Activated T-helper 9 cell treated with anti-CD3 and anti-CD28 coated beads, Interleukin-2, amount 50 U/mL, for 16 hours (primary cell): ENCODE measurements around the gene ELMO3.

ENCODE experiments used
- DNase-seq: peaks from one replicate; pipeline ENCODE4 v3.0.0-alpha.2; 2020; ENCODE audit warnings: low read depth

ELMO3 gene

DNA sequence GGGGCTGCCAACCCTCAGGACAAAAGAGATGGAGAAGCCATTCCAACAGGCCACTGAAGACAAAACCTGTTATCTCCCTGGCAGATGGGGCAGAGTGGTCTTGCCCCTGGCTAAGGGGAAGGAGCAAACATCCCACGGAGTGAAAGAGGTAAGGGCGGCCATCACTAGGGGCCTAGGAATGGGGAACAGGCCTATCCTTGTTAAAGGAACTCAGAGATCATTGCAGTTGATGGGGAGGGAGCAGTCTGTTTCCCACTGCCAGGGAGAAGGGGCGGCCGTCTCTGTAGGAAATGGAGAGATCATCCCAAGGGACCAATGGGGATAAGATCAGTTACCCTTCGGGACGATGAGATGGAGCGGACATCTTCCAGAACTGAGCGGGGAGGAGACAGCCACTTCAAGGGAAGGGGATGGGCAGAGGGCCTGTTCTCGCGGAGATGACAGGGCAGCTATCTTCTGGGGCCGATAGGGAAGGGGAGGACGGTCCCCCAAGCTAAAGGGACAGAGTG lies 27.4 kb downstream of the ELMO3 start:
- DNase-seq = no peak

DNA sequence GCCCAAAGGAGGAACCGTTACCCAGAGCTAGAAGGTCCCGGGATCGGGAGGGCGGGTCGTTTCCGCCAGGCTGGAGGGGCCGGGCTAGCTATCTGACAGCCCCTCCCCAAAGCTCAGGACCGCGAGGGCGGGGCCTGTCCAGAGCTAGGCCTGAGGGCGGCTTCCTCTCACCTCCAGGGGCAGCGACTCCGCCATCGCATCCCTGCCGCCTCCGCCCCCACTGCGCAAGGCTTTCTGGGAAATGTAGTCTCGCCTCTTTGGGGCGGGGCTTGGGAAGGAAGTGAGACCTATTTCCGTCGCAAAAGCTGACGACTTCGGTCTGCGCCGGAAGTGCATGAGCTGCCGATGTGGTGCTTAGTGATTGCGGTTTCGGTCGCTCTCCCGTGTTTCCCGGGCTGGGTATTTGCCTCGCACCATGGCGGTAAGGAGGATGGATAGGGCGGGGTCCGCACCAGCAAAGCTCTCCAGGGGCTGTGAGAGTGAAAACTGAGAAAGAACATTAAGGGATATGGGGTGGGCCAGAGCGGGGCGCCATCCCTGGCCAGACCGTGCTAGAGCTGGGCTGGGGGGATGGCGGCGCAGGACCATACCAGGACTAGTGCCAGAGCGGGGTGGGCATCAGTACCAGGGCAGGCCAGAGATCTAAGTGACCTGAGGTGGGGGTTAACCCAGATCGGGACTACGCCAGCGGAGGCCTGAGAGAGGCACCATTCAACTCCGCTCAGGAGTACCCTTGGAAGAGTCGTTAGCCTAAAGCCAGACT lies 28.1 kb downstream of the ELMO3 start, which contains the start of gene TMEM208:
TMEM208 (plus strand) TSS at position 327 of the 763 bp plus-strand sequence; CDS start at position 416, 89 bp downstream.
- peak; percentile 97 for DNase-seq

DNA sequence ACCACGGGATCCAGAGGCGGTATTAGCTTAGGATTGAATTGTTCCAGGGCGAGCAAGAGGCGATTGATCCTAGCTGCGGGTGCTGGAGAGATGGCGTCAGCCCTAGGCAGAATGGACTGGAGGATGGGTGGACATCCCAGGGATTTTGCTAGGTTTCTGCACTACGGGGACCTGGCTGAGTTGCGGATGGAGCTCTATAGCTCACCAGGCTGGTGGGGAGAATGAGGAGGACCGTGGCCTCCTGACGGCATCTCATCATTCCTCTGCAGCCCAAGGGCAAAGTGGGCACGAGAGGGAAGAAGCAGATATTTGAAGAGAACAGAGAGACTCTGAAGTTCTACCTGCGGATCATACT lies 28.6 kb downstream of the ELMO3 start:
- no peak for DNase-seq

DNA sequence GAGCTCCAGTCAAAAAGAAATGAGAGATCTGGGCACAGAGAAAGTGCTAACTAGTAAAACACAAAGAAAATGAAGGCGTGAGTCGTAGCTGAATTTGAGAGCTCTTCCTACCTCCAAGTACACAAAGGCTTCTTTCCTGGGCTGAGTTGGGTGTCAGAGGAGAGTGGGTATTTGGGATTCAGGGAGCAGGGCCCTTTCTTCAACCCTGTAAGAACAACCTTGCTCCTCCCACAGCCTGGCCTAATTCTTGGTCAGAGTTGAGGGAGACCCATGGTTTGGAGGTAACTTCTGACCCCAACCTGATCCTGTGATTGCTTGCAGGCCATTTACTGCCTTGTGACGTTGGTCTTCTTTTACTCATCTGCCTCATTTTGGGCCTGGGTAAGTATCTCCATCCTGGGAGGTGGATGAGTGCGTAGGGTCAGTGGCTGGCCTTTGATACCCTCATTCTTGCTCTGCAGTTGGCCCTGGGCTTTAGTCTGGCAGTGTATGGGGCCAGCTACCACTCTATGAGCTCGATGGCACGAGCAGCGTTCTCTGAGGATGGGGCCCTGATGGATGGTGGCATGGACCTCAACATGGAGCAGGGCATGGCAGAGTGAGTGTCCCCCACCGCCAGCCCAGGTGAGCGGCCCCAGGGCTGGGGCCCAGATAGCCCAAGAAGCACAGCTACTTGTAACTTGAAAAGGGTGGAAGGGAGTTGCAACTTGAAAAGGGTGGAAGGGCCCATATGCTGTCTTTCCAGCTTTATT lies 29.3 kb downstream of the ELMO3 start:
- no peak for DNase-seq

DNA sequence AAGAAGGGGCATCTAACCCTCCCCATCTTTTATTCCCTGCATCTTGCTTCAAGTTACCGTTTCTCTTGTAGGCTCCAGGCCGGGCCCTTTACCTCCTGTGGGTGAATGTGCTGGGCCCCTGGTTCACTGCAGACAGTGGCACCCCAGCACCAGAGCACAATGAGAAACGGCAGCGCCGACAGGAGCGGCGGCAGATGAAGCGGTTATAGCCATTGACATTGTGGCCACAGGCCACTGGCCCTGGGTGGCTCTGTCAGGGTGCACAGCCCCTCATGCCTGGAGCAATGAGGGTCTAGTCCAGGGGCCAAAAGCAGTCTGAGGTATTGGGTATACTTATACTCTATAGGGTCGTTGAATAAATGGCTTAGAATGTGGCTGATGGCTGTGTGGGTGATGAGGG lies 30.0 kb downstream of the ELMO3 start:
- DNase-seq = no peak

DNA sequence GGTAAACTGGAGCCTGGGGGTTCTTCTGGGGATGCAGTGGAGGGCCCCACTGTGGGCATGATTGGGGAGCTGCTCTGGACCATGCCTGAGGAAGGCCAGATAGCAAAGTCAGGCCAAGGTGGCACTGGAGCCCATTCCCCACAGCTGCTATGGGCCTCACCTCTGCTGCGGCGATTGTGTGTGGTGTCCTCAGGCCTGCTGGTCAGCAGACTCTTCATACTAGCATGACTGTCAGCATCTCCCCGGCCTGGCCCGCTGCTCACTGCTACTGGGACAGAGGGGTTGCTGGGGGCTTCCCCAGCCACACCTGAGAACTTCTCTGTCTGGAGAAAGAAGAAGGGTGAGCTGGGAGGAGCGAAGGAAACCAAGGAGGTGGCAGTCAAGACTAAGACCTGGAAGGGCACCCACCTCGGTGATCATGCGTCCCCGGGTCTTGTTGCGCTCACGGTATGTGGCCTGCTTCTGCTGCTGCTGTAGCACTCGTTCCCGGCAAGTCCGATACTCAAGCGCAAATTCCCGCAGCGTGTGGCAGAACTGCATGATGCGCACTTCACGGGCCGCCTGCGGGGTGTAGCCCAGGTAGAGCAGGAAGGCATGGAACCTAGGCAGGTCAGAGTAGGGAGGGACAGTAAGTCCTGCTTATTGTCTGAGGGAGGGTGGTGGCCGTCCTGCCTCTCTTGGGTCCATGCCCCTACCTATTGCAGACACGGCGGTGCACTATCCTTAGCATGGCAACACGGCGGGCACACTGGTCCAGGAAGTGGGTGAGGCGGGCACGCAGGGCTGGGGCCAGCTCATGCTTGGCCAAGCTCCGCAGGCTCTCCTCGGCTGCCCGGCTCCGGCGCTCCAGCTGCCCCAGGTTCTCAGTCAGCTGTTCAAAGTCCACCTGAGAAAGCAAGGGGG lies 31.2 kb downstream of the ELMO3 start:
- no peak for DNase-seq

DNA sequence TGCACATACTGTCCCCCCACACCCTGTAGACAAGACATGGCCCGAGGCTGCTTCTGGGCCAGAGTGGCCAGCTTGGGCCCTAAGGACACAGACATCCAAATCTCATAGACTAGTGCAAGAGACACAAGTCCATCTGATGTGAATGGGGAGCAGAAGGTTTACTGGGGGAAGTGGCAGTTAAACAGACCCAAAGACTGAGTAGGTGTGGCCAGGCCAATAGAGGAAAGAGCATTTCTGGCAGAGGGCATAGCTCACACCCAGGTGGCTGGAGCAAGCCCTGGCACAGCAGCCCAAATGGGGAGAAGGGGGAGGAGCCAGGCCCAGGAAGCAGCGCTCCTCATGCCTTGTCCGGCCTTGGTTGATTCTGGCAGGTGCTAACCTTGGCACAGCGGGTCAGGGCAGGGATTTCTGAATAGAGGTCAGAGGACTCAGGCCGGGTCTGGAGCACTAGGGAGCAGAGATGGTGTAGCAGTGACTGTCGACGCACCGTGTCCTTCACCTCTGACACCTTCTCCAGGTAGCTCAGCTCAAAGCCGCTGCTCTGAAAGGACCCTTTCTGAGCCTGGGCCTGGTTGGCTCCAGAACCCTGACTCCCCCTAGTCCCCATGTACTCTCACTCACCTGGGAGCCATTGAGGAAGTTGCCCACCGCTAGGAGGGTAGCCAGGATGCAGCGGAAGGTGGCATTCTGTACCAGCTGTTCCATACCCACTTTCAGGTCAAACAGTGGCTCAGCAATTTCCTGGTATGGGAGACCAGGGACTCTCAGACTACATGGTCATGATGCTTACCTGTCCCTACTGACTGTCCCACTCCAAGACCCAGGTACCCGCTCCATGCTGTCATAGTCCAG lies 32.1 kb downstream of the ELMO3 start:
- DNase-seq = no peak

DNA sequence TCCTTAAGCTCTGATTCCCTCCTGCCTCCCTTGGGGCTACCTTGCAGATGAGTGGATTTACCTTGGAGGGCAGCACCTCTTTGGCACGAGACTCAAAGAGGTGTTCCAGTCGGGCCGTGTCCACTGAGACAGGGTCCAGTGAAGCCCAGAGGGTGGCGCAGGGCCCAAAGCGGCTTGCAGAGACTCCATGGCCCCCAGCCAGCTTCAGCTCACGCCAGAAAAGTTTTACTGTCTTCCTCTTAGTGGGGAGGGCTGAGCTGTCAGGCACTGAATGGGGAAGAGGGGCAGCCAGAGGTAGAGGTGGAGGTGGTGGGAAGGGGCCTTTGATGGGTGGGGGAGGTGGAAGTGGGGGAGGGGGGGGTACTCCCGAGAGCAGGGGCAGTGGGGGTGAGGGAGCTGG lies 34.7 kb downstream of the ELMO3 start:
- DNase-seq = no peak

DNA sequence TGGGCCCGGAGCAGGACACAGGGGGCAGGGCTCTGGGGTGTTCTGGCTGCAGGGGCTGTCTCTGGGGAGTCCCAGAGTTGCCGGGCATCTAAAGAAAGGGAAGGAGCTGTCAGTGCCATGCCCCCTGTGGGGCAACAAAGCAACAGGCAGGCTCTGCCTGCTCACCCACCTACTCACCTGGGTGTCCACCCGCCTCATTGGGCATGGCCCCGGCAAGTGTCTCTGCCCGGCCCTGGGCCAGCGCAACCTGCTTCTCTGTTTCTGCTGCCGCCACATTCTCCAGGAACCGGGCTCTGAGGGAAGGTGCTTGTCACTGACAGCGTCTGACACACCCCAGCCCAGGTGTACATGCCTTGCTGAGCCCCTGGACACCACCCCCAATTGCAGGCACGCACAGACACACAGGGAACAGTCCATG lies 35.3 kb downstream of the ELMO3 start:
- DNase-seq = no peak

DNA sequence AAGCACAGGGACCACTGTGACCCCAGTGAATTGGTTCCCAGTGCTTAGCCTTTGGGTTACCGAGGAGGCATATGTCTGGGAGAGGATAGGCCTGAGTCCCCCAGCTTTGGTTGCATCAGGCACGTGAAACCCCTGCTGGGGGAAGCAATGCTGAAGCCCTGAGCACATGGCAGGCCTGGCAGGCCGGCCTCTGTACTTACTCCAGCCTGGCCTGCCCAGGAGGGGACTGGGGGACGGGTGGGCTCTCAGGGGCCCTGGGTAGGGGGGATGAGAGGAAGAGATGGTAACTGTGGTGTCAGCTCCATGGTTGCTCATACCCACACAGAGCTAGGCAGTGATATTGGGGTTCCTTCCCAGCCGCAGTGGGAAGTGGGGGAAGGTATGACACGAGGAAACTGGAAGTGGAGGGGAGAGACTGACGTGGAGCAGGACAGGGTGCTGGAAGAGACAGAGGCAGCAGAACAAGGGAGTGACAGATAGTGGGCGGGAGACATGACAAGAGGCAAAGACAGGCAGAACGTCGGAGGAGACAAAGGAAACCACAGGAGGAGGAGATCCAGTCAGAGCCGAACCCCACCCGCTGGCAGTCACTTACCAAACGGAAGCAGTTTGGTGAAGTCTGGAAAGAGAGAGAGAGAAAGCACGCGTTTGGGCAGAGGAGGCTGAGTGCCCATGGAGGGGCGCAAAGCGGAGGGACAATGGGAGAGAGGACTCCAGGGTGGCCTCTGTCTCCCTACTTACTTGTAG lies 37.1 kb downstream of the ELMO3 start:
- DNase-seq = peak; percentile 46

DNA sequence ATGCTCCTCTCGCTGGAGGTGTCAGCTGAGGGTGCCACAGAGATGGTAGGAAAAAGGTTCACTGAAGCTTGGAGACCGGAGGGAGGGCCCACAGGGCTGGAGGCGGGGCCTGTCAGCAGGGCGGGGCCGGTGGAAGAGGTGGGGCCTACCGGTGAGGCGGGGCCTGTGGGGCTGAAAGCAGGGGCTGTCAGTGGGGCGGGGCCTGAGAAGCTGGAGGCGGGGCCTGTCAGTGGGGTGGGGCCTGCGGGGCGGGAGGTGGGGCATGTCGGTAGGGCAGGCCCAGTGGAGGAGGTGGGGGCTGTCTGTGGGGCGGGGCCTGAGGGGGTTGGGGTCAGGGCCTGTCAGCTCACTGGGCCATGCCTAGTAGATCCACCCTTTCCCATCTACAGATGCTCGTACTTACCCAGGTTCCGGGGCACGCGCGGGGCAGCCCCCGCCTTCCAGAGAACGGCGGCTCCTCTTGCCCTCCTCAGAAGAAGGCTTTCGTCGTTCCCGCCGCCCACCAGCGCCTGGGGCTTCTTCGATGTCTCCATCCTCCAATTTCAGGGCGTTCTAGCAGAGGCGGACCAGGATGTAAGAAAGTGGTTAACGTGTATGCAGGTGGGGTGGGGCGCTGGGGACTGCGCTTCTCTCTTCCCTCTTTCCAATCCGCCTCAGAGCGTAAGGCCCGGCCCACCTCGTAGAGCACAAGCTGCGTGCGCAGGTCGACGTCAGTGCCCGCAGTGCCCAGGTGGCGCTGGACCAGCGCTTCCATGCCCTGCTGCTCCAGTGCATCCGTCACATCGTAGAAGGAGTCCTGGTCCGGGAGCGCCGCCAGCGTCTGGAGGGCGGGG lies 37.8 kb downstream of the ELMO3 start:
- DNase-seq = peak; percentile 66

DNA sequence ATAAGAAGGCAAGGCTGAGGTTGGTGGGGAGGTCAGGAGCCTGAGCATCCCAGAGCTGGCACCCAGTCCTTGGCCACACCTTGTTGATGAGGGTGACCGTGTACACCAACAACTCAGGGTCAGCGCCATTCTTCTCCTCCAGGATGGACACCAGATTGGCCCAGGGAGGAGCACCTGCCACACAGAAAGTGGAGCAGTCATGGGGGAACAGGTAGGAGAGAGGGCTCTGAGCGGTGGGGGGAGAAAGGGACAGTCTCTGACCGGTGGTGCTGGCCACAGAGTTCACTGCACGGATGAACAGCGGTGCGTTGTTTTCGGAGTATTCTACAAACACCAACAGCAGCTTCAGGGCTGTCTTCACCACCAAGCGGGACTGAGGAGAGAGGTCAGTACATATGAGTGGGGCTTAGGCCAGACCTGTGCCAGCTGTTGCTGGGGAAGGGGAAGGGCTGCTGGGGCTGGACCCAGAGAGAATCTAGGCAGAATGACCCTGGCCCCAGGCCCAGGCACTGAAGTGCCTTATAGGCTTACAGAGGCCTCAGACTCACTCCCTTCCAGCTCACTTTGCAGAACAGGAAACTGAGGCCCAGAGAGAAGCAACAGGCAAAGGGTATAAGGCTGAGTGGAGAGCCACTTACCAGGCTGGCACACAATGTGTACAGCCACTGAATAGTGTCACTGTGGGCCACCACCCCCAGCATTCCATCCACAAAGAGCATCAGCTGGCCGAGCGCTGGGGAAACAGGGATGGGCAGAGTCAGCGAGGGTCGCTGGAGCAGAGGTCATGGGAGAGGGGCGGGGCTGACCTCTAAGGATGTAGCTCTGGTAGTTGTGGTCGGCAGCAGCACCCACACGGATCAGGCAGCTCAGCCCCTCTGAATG lies 38.7 kb downstream of the ELMO3 start:
- no peak for DNase-seq

DNA sequence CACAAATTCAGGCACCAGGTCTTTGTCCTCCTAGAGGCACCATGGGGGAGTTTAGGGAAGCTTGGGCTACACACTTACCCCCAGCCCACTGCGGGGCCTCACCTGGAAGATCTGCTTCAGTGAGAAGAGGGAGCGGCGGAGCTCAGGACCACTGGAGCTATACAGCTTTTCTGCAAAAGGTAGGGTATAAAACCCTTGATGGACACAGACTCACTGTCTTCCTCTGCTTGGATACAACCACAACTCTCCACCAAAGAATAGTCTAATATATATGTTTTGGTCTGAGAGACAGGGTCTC lies 39.3 kb downstream of the ELMO3 start:
- DNase-seq = no peak

DNA sequence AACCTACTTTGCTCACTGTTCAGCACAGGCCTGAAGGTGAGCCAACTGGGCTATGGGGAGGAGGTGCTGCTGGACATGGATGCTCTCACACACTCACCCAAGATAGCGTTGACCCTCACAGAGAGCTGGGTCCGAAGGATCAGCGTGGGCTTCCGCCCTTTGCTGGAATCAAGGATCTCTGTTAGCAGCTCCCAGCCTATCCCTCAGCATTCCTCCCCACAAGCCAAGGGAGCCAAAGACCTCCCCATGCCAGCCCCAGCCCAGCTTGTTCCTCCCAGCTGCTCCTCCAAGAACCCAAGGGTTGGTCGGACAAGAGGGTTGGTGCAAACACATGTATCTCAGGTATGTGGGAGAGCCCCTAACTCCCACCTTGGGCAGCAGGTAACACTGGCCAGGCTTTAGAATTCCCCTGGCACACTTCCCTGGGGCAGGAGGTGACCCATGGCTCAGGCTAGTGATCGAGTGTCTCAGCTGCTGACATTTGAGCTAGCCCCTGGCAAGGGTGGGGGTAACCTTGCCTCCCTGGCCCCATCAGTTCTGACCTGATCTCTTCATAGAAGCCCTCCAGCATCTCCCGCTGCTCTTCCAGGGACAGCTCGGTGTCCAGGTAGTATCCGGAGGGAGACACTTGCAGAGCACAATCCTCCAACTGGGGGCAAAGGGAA lies 40.0 kb downstream of the ELMO3 start:
- DNase-seq = no peak

DNA sequence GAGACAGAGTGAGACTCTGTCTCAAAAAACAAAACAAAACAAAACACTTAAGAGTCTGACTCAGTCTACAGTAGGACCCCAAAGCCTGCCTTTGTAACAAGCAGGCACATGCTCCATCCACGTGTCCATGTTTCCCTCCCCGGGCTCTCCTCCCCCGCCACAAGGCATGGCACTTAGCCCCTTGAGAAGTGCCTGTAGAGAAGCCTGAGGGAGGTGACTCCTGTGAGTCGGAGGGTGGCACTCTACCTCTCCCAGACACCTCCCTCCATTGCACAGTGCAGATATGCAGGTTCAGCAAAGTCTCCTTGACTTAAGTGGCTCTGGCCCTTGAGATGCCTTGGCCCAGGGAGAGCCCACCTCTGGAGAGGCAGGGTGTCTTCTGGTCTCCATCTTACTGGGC lies 41.6 kb downstream of the ELMO3 start:
- DNase-seq = no peak

DNA sequence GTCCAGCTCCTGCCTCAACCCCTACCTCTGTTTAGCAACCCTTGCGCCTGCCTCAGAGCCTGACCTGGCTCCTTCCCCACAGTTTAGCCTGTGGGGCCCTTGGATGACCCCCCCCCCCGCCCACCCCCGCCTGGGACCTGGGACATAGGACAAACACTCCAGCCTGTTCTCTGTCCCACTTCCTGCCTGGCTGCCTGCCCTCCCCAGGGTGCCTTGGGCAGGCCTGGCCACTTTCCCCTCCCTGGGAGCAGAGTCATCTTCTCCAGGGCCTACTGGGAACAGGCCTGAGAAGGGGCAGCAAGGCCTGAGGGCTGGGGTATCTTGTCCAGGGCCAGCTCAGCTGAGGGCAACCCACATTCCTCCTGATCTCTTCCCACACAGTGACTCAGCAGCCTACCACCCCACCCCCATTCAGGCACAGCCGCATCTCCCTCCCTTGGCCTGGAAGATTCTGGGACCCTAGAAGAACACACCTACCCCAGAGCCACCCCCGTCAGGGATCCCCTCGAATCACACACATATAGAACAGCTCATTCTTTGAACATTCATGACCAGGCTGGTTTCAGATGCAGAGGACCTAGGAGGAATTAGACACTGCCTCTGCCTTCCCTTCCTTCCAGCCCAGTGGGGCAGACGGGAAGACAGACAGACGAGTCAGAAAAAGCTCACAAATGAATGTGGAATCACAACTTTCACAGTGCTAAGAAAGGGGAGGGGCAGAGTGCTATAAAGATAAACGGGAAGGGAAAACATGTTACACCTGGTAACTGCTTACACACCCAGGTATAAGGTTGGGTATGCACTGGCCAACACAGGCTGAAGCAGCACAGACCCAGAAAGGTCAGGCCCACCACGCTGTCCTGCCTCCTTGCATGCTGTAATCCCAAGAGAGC lies 42.3 kb downstream of the ELMO3 start:
- DNase-seq = no peak

DNA sequence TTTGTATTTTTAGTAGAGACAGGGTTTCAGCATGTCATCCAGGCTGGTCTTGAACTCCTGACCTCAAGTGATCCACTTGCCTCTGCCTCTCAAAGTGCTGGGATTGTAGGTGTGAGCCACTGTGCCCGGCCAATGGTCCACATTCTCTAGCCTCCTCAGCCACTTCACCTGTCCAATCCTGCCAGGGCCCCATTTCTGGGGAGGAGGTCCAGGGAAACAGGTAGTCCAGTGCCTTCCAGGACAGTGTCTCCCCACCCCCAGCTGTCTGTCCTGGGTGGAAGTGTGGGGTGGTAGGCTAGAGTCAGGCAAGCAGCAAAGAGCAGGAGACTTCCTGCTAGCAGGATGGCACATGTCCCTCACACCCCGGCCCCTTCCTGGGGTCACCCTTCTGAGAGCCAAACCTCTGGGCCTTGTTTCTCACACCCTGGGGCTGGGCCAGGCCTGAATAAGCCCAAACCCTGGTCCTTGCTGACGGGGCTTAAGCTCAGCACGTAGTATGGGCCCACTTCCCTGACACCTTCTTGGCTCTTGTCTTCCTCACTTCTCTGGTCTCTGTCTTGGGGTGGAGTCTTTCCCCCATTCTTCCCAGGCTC lies 43.3 kb downstream of the ELMO3 start:
- no peak for DNase-seq
